Psoas muscle (tissue), 8 donors: ENCODE measurements around the gene DSC2. TPM values are rescaled to one million over a fixed set of nuclear protein-coding genes. Genes with fewer than 3 reads are reported as not detected.

Experiments used
- ATAC-seq, 4 donors: fragments of 200-7000 bp; cut with Tn5 transposase; one replicate each; pipeline ENCODE4 v1.9.1; 2020; ENCODE audit warnings: moderate library complexity in 3 of 4, mild to moderate bottlenecking in 2 of 4
- DNase-seq, 2 donors: peaks; one replicate each; pipeline ENCODE4 v3.0.0-alpha.2; 2020
- H3K27ac ChIP-seq: fragments of 200-600 bp; one replicate; pipeline ENCODE4 v1.8.0; 2022
- H3K27me3 ChIP-seq, 3 donors: fragments of 200-600 bp in 1 of 3; one replicate each; pipeline versions ENCODE4 v1.6.1 to v1.8.0; 2013 to 2022; ENCODE audit warnings: low read length in 2 of 3, mild to moderate bottlenecking in 2 of 3, moderate library complexity in 1 of 3; ENCODE audit not compliant: insufficient read depth in 3 of 3
- H3K36me3 ChIP-seq, 2 donors: fragments of 200-600 bp in 1 of 2; one replicate each; pipeline versions ENCODE4 v1.6.1 to v1.8.0; 2013 to 2022; ENCODE audit warnings: low read depth in 1 of 2, mild to moderate bottlenecking in 1 of 2, moderate library complexity in 1 of 2; ENCODE audit not compliant: insufficient read depth in 1 of 2
- H3K4me1 ChIP-seq: fragments of 200-600 bp; one replicate; pipeline ENCODE4 v1.8.0; 2022
- H3K4me3 ChIP-seq: fragments of 200-600 bp; one replicate; pipeline ENCODE4 v1.8.0; 2022; ENCODE audit warnings: mild to moderate bottlenecking
- H3K9me3 ChIP-seq: fragments of 200-600 bp; one replicate; pipeline ENCODE4 v1.8.0; 2022
- WGBS, 3 donors: extraction: QIAGEN DNeasy Blood & Tissue Kit; methylation state at CpG; one replicate each; pipeline versions ENCODE4 v1.1.6 to v1.1.7; 2013; 5-methylcytosine and 5-hydroxymethylcytosine counted together
- intact Hi-C, 2 donors: fragments of 100-400 bp; cut with DNase I; formaldehyde crosslinking; loops; one replicate each; pipeline versions ENCODE4 v1.11.0 to v1.14.2; 2022
- polyA plus RNA-seq, 3 donors: library from polyadenylated mRNA; stranded (reverse); fragments of 200-250 nt; gene quantifications; one replicate each; pipeline ENCODE4 v1.2.3, GENCODE V29; 2013
- total RNA-seq, 4 donors: library from RNA; stranded (reverse); fragmentation: NEBNext Ultra II Directional in 2 of 4; extraction: Animal tissue kit (Norgen Biotek cat#: 25700) in 2 of 4; gene quantifications; one replicate each; pipeline versions ENCODE4 v1.2.1 to v1.2.4, GENCODE V29; 2021 to 2023
- TF ChIP-seq, protein P1 (sequence below): fragments of 200-600 bp; IDR thresholded peaks from one replicate; pipeline ENCODE4 v1.8.0; 2022; ENCODE audit warnings: antibody characterized with exemption
- donor health status: healthy with polysubstance abuse.
- donor health status: DM: no; HTN: no; CAD: no; lungs with moderate emphysema.
- donor health status: Bipolar disorder and iron deficiency.
- donor health status: healthy.
- donor health status: DM: yes; HTN: yes; CAD: no.
- donor health status: DM: no; HTN: no; CAD: no.
- donor health status: DM: no; HTN: no; CAD: no.
- donor health status: DM: yes; HTN: yes; CAD: no.

Gene DSC2
- total and polyA plus RNA-seq, 7 donors = 0.11 to 2.4 (median 0.66) TPM

DNA sequence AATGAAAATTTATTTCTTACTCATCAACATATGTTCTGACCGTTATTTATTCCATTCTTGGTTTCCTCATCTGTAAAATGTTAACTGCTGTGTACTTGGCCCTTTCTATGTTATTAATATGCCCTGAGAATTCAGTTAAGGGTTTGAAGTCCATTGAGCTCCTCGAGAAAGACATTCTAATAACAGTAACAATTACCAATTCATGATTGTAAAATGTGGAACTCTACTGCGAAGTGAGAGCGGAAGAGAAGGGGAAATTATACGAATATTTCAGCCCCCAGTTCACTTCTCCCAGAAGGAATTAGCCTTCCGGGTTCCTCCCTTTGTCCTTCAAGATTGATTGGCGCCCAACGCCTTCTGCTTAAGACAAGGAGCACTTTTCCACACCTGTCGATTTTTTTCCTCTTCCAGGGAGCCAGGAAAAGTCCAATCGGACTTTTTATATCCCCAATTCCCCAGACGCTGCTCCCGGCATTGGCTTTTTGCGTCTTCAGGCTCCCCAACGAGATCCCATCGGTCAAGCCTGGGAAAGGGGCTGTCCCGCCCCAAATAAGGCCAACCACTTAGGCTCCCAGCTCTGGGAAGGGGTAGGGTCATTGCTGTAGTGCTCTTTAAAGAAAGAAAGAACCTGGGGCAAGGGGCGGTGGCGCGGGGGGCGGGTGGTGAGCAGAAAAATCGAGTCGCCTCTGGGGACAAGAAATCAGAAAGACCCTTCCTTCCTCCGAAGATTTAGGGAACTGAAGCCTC, 1.6 kb downstream of the DSC2 start:
- peaks cover 4% of the 10 kb centered on the region for H3K9me3 ChIP-seq
- H3K4me1 ChIP-seq = no peaks in the 10 kb centered on the region
- WGBS, 3 donors = 11 to 14% (median 14%) methylated on average over 23 of the region's 23 CpGs
- intact Hi-C loops = no loop called here
- H3K36me3 ChIP-seq = no peaks in the 10 kb centered on the region
- peak overlapping the region; percentile 57 for H3K4me3 ChIP-seq
- H3K27ac ChIP-seq = no peak overlapping the region
- DNase-seq = peak in 1 of 2 donors; percentile 41
- peaks cover 0 to 31% (median 7%) of the 10 kb centered on the region in 3 donors for H3K27me3 ChIP-seq
- TF ChIP-seq, protein P1, sequence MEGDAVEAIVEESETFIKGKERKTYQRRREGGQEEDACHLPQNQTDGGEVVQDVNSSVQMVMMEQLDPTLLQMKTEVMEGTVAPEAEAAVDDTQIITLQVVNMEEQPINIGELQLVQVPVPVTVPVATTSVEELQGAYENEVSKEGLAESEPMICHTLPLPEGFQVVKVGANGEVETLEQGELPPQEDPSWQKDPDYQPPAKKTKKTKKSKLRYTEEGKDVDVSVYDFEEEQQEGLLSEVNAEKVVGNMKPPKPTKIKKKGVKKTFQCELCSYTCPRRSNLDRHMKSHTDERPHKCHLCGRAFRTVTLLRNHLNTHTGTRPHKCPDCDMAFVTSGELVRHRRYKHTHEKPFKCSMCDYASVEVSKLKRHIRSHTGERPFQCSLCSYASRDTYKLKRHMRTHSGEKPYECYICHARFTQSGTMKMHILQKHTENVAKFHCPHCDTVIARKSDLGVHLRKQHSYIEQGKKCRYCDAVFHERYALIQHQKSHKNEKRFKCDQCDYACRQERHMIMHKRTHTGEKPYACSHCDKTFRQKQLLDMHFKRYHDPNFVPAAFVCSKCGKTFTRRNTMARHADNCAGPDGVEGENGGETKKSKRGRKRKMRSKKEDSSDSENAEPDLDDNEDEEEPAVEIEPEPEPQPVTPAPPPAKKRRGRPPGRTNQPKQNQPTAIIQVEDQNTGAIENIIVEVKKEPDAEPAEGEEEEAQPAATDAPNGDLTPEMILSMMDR = no peak
- no peak for ATAC-seq

DNA sequence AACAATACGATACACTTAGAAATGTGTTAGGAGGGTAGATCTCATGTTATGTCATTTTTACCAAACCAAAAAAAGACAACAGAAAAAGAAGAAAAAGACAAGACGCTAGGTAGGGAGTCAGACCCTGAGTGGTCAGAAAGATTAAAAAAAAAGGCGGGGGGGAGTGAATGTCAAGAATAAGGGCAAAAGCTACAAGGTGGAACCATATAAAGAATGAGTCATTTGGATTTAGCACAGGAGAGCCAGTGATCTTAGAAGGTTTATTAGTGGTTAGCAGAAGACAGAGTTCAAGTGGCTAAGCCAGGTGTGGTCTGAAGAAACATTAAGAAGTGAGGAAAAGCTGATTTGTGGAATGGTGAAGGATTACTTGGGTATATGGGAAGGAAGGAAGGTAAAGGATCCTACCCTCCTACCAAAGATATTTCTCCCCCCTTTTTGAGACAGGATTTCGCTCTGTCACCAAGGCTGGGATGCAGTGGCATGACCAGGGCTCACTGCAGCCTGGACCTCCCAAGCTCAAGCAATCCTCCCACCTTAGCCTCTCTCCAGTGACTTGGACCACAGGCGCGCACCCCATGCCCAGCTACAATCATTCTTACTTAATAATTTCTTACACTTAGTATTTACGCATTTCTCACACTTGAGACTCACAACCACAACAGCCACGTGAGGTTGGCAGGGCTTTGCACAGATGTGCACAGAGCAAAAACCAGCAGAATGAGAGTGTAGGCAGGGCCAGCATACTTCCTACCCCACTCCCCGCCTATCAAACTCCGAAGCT, 2.6 kb downstream of the DSC2 start:
- 88 to 90% (median 89%) methylated on average over 10 of the region's 10 CpGs for WGBS, 3 donors
- Histone ChIP-seq H3K4me3 (no peak overlapping the region), H3K27me3 (peaks cover 0 to 31% (median 7%) of the 10 kb centered on the region in 3 donors), H3K9me3 (peaks cover 4% of the 10 kb centered on the region), H3K36me3 (no peaks in the 10 kb centered on the region), H3K4me1 (no peaks in the 10 kb centered on the region), H3K27ac (no peak overlapping the region)
- ATAC-seq = no peak
- TF ChIP-seq, protein P1 = no peak
- no peak for DNase-seq
- intact Hi-C loops = no loop called here

DNA sequence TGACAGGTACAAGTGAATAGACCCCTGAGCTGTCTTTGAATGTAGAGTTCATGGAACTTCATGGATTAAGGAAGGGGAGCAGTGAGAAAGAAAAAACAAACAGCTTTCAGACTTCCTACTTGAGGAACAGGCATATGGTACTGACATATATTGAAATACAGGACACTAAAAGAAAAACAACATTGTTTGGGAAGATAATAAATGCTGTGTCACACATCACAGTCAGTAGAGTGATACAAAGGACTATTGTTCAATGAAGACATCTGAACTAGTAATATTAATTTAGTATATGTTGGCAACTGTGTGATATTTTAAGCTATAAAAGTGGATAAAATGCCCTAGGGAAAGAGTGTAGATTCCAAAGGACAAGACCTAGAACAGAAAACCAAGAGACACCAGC, 3.3 kb downstream of the DSC2 start:
- Histone ChIP-seq H3K4me3 (no peak overlapping the region), H3K27me3 (peaks cover 0 to 31% (median 7%) of the 10 kb centered on the region in 3 donors), H3K36me3 (no peaks in the 10 kb centered on the region), H3K27ac (no peak overlapping the region), H3K9me3 (peaks cover 4% of the 10 kb centered on the region), H3K4me1 (no peaks in the 10 kb centered on the region)
- ATAC-seq (no peak), DNase-seq (no peak)
- TF ChIP-seq, protein P1 = no peak
- intact Hi-C loops = no loop called here

DNA sequence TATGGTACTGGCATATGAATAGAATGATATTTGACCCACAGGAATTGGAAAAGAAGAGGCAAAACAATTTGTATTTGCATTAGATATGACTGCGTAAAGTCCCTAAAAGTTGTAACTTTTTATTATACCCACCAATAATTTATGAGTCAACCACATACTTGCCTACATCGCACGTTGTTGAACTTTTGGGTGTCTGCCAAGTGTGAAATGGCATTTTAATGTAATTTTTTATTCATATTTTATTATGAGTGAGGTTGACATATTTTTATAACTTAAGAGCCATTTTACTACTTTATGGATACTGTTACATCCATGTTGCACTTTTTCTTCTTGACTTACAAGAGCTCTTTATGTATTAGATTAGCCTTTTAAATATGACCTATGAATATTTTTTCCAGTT, 4.6 kb downstream of the DSC2 start:
- TF ChIP-seq, protein P1 = no peak
- intact Hi-C loops = no loop called here
- H3K27me3 ChIP-seq = peaks cover 0 to 29% (median 7%) of the 10 kb centered on the region in 3 donors
- H3K27ac ChIP-seq = no peak overlapping the region
- H3K4me1 ChIP-seq = no peaks in the 10 kb centered on the region
- ATAC-seq (no peak), DNase-seq (no peak)
- peaks cover 4% of the 10 kb centered on the region for H3K9me3 ChIP-seq
- H3K4me3 ChIP-seq = no peak overlapping the region
- H3K36me3 ChIP-seq = no peaks in the 10 kb centered on the region
- 51 to 63% (median 62%) methylated on average over 3 of the region's 3 CpGs for WGBS, 3 donors
